Measurements from ENCODE around the gene HIF3A. TPM values are rescaled to one million over a fixed set of nuclear protein-coding genes. Genes with fewer than 3 reads are reported as not detected.

Gene HIF3A
- total and polyA plus RNA-seq, 9 of the 15 experiments (the other 6 are each of a cell fraction or from before 2014, with no cell fraction given), result 0.29 TPM; not detected in 8

DNA sequence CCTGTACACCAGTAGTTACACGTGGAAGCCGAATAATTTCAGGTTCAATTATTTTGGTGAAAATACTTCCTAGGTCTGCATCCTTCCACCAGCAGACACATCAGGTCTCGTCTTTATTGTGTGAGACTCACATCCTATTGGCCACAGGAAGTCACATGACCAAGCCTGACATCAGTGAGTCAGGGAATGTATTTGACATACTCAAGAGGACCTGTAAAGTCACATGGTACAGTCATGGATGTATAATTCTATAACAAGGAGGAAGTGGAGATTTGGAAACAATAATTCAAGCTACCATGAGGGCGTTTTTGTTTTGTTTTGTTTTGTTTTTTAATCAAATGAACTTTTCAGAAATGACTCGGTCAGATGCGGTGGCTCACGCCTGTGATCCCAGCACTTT lies 9.3 kb upstream of the HIF3A start (continued):
- TF ChIP-seq, protein P1, sequence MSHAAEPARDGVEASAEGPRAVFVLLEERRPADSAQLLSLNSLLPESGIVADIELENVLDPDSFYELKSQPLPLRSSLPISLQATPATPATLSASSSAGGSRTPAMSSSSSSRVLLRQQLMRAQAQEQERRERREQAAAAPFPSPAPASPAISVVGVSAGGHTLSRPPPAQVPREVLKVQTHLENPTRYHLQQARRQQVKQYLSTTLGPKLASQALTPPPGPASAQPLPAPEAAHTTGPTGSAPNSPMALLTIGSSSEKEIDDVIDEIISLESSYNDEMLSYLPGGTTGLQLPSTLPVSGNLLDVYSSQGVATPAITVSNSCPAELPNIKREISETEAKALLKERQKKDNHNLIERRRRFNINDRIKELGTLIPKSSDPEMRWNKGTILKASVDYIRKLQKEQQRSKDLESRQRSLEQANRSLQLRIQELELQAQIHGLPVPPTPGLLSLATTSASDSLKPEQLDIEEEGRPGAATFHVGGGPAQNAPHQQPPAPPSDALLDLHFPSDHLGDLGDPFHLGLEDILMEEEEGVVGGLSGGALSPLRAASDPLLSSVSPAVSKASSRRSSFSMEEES (CRISPR knock-in tag; IDR thresholded peaks at IDR 0.05), result peak; percentile 89
- TF ChIP-seq, protein P2, sequence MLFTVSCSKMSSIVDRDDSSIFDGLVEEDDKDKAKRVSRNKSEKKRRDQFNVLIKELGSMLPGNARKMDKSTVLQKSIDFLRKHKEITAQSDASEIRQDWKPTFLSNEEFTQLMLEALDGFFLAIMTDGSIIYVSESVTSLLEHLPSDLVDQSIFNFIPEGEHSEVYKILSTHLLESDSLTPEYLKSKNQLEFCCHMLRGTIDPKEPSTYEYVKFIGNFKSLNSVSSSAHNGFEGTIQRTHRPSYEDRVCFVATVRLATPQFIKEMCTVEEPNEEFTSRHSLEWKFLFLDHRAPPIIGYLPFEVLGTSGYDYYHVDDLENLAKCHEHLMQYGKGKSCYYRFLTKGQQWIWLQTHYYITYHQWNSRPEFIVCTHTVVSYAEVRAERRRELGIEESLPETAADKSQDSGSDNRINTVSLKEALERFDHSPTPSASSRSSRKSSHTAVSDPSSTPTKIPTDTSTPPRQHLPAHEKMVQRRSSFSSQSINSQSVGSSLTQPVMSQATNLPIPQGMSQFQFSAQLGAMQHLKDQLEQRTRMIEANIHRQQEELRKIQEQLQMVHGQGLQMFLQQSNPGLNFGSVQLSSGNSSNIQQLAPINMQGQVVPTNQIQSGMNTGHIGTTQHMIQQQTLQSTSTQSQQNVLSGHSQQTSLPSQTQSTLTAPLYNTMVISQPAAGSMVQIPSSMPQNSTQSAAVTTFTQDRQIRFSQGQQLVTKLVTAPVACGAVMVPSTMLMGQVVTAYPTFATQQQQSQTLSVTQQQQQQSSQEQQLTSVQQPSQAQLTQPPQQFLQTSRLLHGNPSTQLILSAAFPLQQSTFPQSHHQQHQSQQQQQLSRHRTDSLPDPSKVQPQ (CRISPR knock-in tag; IDR thresholded peaks at IDR 0.05; ENCODE audit: borderline replicate concordance), result no peak
- TF ChIP-seq TGIF2 (CRISPR knock-in tag; IDR thresholded peaks at IDR 0.05), result no peak
- TF ChIP-seq, protein P3, sequence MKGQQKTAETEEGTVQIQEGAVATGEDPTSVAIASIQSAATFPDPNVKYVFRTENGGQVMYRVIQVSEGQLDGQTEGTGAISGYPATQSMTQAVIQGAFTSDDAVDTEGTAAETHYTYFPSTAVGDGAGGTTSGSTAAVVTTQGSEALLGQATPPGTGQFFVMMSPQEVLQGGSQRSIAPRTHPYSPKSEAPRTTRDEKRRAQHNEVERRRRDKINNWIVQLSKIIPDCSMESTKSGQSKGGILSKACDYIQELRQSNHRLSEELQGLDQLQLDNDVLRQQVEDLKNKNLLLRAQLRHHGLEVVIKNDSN (CRISPR knock-in tag; IDR thresholded peaks at IDR 0.05), result peak; percentile 69
- 0 out of 2 replicates have a peak, but pooled peaks have one; percentile 28 for TF ChIP-seq CBFA2T2 (conservative IDR thresholded peaks at IDR 0.05)
- peak; percentile 50 for TF ChIP-seq RBM25 (IDR thresholded peaks at IDR 0.05; ENCODE audit: low read depth, low read length, severe bottlenecking)
